NK-92 (cell line): ENCODE measurements around the gene DPP3.
A peak's percentile ranks its signal among the peaks of the same experiment; 100 is the strongest.
"Not testable (repeated sequence)": the region's sequence is repeated elsewhere in the genome, so short reads cannot be mapped to it uniquely, and the experiment has no call there.

Source experiments
- DNase-seq: peaks from one replicate; lab custom pipeline; 2025; ENCODE audit not compliant: unreplicated experiment; lab: John Stamatoyannopoulos, UW

DPP3 gene, protein sequence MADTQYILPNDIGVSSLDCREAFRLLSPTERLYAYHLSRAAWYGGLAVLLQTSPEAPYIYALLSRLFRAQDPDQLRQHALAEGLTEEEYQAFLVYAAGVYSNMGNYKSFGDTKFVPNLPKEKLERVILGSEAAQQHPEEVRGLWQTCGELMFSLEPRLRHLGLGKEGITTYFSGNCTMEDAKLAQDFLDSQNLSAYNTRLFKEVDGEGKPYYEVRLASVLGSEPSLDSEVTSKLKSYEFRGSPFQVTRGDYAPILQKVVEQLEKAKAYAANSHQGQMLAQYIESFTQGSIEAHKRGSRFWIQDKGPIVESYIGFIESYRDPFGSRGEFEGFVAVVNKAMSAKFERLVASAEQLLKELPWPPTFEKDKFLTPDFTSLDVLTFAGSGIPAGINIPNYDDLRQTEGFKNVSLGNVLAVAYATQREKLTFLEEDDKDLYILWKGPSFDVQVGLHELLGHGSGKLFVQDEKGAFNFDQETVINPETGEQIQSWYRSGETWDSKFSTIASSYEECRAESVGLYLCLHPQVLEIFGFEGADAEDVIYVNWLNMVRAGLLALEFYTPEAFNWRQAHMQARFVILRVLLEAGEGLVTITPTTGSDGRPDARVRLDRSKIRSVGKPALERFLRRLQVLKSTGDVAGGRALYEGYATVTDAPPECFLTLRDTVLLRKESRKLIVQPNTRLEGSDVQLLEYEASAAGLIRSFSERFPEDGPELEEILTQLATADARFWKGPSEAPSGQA

GRCh38 chr11:66480117-66480938, at the start of gene DPP3:
TSS of gene DPP3 (plus strand) at chr11:66480434. CDS start at chr11:66482201, 1,767 bp downstream.
- DNase-seq = peak; percentile 71

DNA sequence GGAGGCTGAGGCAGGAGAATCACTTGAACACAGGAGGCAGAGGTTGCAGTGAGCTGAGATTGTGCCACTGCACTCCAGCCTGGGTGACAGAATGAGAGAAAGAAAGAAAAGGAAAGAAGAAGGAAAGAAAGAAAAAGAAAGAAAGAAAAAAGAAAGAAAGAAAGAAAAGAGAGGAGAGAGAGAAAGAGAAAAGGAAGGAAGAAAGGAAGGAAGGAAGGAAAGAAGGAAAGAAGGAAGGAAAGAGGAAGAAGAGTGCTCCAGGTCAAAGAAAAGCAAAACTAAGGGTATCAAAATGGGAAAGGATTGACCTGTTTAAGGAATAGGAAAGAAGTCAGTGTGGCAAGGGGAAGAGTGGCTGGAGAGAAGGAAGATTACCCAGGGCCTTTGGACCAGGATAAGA, 48.9 kb upstream of the DPP3 start:
- DNase-seq = not testable (repeated sequence)

DNA sequence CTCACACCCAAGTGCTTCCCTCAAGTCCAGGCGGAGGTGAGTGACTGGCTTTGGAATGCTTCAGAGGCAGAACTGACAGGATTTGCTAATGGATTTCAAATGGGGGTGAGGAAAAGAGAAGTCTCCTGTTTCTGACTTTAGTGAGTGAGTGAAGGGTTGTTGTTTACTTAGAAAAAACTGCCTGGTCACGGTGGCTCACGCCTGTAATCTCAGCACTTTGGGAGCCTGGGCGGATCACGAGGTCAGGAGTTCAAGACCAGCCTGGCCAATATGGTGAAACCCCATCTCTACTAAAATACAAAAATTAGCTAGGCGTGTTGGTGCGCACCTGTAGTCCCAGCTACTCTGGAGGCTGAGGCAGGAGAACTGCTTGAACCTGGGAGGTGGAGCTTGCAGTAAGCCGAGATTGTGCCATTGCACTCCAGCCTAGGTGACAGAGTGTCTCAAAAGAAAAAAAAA, 48.3 kb upstream of the DPP3 start:
- not testable (repeated sequence) for DNase-seq

GRCh38 chr11:66432597-66432996, 47.6 kb upstream of the DPP3 start:
- no peak for DNase-seq

DNA sequence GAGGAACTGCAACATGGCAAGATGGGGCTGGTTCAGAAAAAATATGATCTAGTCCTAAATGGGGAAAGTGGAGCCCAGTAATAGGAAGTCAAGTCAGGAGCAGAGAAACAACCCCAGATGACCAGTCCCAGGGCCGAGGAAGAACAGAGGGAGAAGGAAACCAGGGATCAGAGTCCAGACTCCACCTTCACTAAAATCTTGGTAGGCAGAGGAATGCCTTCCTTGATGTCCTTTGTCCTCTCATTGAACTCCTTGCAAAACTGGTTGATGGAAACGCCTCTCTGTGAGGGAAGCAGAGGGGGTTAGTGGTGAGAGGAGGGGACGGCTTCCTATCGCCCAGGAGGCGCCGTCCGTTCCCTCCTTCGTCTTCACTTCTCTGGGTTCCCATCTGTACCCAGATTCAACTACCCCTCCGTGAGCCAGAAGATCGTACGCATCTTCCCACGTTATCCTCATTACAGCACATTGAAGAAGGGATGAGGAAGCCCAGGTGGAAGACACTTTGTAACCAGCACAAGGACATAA, 42.2 kb upstream of the DPP3 start:
- DNase-seq = no peak

- DNase-seq = peak; percentile 27
Observed at GRCh38 chr11:66438504-66439466, 41.4 kb upstream of the DPP3 start, which contains the start of gene MRPL11. TSS of gene MRPL11 (minus strand) at chr11:66438848. CDS start at chr11:66438754, 94 bp downstream.

GRCh38 chr11:66440101-66440939, 39.9 kb upstream of the DPP3 start:
- DNase-seq = not testable (repeated sequence)

GRCh38 chr11:66440940-66441282, 39.3 kb upstream of the DPP3 start:
- not testable (repeated sequence) for DNase-seq

- DNase-seq = no peak
Observed at GRCh38 chr11:66443602-66444001, 36.6 kb upstream of the DPP3 start.

DNA sequence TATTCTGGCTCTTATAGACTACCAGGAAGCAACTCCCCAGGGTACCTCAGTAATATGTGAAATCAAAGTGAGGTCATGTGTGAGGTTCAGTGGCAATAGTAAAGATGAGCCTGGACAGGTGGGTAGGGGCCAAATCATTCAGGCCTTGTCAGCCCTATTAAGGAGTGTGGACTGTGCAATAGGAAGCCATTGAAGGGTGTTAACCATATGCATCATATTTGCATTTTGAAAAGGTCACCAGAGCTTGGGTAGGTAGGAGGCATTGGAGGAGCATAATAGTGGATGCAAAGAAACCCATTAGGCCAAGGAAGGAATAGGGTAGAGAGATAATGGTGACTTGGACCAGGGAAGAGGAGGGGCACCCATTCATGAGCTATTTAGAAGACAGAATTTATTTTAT, 33.2 kb upstream of the DPP3 start:
- no peak for DNase-seq

GRCh38 chr11:66448523-66448922, 31.7 kb upstream of the DPP3 start:
- no peak for DNase-seq

- DNase-seq = no peak
Observed at GRCh38 chr11:66450560-66450959, 29.7 kb upstream of the DPP3 start.

DNA sequence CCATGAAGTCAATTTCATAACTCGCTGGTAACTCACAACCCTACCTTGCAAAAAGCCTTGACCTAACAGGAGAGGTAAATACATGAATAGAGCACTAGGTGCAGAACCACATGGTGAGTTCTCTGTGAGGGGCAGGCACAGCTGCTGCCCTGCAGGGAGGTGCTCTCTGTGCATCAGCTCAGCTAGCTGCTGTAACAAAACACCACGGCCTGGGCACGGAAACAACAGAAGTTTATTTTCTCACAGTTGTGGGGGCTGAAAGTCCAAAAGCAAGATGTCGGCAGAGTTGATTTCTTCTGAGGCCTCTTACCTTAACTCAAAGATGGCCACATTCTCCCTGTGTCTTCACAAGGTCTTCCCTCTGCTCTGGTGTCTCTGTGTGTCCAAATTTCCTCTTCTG, 28.6 kb upstream of the DPP3 start:
- no peak for DNase-seq

- no peak for DNase-seq
Observed at GRCh38 chr11:66454247-66454646, 26.0 kb upstream of the DPP3 start.

- no peak for DNase-seq
Observed at GRCh38 chr11:66454828-66455227, 25.4 kb upstream of the DPP3 start.

DNA sequence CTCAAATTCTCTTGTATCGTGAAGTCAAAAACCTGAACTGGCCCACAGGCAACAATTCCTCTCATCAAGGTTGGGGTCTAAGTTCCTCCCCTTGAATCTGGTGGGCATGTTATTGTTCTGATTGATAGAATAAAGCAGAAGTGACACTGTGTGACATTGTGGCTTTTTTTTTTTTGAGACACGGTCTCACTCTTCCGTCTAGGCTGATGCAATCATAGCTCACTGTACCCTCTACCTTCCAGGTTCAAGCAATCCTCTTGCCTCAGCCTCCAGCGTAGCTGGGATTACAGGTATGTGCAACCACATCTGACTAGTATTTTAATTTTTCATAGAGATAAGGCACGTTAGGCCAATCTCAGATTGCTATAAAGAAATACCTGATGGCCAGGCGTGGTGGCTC, 22.4 kb upstream of the DPP3 start:
- DNase-seq = no peak

DNA sequence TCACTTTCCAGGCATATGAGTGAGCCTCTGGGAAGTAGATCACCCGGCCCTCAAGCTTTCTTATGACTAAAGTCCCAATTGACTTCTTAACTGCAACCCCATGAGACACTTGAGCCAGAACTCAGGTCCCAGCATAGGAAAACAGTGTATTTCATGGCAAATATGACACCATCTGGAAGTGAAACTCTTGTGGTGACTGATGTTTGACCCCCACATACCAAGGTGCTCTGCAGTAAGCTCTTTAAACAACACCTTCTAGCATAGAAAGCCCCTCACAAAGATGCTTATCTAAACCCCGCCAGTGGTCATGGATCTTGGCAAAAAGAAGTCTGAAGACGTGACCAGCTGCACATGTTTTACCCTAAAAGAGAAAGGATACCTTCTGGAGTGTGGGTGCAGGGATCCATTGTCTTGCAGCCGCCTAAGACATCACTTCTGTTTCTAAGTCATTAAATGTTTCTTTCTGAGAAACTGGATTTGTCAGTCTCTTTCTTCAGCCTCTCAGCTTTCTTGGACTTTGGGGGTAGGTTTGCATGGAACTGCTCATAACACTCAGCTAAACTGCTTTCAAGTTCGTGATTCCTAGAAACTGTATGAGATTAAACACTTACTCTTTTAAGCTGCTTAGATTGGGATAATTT, 21.0 kb upstream of the DPP3 start:
- no peak for DNase-seq

DNA sequence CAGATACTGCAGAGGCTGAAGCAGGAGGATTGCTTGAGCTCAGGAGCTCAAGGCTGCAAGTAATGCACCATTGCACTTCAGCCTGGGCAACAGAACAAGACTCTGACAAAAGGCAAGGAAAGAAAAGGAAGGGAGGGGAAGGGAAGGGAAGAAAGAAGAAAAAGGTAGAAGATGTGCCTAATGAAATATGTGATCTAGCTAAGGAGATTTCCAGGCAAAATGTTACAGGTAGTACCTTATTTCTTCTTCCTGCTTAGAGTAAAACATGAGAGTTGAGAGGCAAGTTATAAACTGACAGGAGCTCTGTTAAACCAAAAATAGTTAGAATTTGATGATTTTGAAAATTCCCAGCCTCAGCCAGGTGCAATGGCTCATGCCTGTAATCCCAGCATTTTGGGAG, 18.2 kb upstream of the DPP3 start:
- DNase-seq = no peak

- DNase-seq = no peak
Observed at GRCh38 chr11:66462911-66463310, 17.3 kb upstream of the DPP3 start.
